GM23338 (cell line): ENCODE data around the gene CA6.

ENCODE experiments used
- CREB1 ChIP-seq: fragments of 250-450 bp; sonication (Bioruptor Pico); IDR thresholded peaks from 2 replicates; pipeline ENCODE4 v1.5.0; 2020; ENCODE audit warnings: low read depth, mild to moderate bottlenecking, moderate library complexity
- EZH2 ChIP-seq: fragments of 200-600 bp; sonication (generic); IDR thresholded peaks from one replicate; pipeline ENCODE4 v1.8.0; 2017; ENCODE audit warnings: antibody characterized with exemption, mild to moderate bottlenecking, low read depth; ENCODE audit not compliant: unreplicated experiment
- EZH2phosphoT487 ChIP-seq: fragments of 200-600 bp; sonication (generic); IDR thresholded peaks from one replicate; pipeline ENCODE4 v1.8.1; 2018; ENCODE audit warnings: antibody characterized with exemption; ENCODE audit not compliant: unreplicated experiment
- NANOG ChIP-seq: IDR thresholded peaks from 2 replicates; pipeline ENCODE4 v1.6.1; 2016; ENCODE audit warnings: antibody characterized with exemption, borderline replicate concordance
- POLR2AphosphoS5 ChIP-seq: IDR thresholded peaks from 2 replicates; pipeline ENCODE4 v1.6.1; 2016; ENCODE audit warnings: antibody characterized with exemption, low read depth
- STAT1 ChIP-seq: IDR thresholded peaks from one replicate; pipeline ENCODE4 v1.6.1; 2016; ENCODE audit warnings: antibody characterized with exemption; ENCODE audit not compliant: unreplicated experiment
- ZNF114 ChIP-seq: fragments of 250-450 bp; sonication (Bioruptor Pico); IDR thresholded peaks from 2 replicates; pipeline ENCODE4 v1.5.0; 2020; ENCODE audit warnings: mild to moderate bottlenecking, moderate library complexity
- ZNF331 ChIP-seq: fragments of 250-450 bp; sonication (Bioruptor Pico); IDR thresholded peaks from 2 replicates; pipeline ENCODE4 v1.5.0; 2020; ENCODE audit warnings: low read depth, mild to moderate bottlenecking, moderate library complexity
- TF ChIP-seq, protein P1 (sequence below), 2 experiments: fragments of 200-600 bp in 1 of 2; sonication (generic) in 1 of 2; conservative IDR thresholded peaks; 2 replicates each; pipeline versions ENCODE4 v1.5.1 to v1.6.1; 2016 to 2017; ENCODE audit warnings: antibody characterized with exemption in 2 of 2, low read depth in 2 of 2, mild to moderate bottlenecking in 2 of 2, moderate library complexity in 1 of 2
- TF ChIP-seq, protein P2 (sequence below): IDR thresholded peaks from one replicate; pipeline ENCODE4 v1.6.1; 2018; ENCODE audit warnings: antibody characterized with exemption; ENCODE audit not compliant: unreplicated experiment
- TF ChIP-seq, protein P3 (sequence below): IDR thresholded peaks from 2 replicates; pipeline ENCODE4 v1.6.1; 2016; ENCODE audit warnings: antibody characterized with exemption
- TF ChIP-seq, protein P4 (sequence below): fragments of 250-450 bp; sonication (Bioruptor Pico); IDR thresholded peaks from 2 replicates; pipeline ENCODE4 v1.5.0; 2020; ENCODE audit warnings: mild to moderate bottlenecking, moderate library complexity

DNA sequence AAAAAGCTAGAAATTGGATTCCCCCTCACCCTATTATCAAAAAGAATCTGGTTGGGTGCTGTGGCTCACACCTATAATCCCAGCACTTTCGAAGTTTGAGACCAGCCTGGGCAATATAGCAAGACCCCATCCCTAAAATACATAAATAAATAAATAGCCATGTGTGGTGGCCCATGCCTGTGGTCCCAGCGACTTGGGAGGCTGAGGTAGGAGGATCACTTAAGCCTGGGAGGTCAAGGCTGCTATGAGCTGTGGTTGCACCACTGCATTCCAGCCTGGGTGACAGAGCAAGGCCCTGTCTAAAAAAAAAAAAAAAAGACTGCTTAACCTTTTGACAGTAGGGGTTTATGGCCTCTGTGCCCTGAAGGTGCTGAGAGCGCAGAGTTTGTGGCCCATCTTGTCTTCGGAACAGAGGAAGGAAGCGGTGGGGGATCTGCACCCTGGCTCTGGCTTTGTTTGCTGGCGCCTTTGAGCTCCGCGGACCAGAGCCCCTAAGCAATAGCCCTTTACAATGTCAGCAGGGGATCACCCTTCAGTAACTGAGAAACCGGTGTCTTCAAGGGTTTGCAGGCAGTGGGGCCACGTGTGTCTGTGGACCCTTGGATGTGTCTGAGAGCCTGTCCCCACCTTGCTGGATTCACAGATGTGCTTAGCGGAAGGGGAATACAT lies 58.5 kb downstream of the CA6 start:
- TF ChIP-seq, protein P1, sequence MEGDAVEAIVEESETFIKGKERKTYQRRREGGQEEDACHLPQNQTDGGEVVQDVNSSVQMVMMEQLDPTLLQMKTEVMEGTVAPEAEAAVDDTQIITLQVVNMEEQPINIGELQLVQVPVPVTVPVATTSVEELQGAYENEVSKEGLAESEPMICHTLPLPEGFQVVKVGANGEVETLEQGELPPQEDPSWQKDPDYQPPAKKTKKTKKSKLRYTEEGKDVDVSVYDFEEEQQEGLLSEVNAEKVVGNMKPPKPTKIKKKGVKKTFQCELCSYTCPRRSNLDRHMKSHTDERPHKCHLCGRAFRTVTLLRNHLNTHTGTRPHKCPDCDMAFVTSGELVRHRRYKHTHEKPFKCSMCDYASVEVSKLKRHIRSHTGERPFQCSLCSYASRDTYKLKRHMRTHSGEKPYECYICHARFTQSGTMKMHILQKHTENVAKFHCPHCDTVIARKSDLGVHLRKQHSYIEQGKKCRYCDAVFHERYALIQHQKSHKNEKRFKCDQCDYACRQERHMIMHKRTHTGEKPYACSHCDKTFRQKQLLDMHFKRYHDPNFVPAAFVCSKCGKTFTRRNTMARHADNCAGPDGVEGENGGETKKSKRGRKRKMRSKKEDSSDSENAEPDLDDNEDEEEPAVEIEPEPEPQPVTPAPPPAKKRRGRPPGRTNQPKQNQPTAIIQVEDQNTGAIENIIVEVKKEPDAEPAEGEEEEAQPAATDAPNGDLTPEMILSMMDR (conservative IDR thresholded peaks at IDR 0.05; ENCODE audit: low read depth in 2 of 2), result no peak
- TF ChIP-seq POLR2AphosphoS5 (no peak), EZH2 (no peak), STAT1 (no peak), CREB1 (CRISPR knock-in tag) (no peak), NANOG (no peak), ZNF114 (CRISPR knock-in tag) (no peak), ZNF331 (no peak), EZH2phosphoT487 (no peak)
- TF ChIP-seq, protein P2, sequence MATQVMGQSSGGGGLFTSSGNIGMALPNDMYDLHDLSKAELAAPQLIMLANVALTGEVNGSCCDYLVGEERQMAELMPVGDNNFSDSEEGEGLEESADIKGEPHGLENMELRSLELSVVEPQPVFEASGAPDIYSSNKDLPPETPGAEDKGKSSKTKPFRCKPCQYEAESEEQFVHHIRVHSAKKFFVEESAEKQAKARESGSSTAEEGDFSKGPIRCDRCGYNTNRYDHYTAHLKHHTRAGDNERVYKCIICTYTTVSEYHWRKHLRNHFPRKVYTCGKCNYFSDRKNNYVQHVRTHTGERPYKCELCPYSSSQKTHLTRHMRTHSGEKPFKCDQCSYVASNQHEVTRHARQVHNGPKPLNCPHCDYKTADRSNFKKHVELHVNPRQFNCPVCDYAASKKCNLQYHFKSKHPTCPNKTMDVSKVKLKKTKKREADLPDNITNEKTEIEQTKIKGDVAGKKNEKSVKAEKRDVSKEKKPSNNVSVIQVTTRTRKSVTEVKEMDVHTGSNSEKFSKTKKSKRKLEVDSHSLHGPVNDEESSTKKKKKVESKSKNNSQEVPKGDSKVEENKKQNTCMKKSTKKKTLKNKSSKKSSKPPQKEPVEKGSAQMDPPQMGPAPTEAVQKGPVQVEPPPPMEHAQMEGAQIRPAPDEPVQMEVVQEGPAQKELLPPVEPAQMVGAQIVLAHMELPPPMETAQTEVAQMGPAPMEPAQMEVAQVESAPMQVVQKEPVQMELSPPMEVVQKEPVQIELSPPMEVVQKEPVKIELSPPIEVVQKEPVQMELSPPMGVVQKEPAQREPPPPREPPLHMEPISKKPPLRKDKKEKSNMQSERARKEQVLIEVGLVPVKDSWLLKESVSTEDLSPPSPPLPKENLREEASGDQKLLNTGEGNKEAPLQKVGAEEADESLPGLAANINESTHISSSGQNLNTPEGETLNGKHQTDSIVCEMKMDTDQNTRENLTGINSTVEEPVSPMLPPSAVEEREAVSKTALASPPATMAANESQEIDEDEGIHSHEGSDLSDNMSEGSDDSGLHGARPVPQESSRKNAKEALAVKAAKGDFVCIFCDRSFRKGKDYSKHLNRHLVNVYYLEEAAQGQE, result no peak
- TF ChIP-seq, protein P3, sequence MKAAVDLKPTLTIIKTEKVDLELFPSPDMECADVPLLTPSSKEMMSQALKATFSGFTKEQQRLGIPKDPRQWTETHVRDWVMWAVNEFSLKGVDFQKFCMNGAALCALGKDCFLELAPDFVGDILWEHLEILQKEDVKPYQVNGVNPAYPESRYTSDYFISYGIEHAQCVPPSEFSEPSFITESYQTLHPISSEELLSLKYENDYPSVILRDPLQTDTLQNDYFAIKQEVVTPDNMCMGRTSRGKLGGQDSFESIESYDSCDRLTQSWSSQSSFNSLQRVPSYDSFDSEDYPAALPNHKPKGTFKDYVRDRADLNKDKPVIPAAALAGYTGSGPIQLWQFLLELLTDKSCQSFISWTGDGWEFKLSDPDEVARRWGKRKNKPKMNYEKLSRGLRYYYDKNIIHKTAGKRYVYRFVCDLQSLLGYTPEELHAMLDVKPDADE, result no peak
- TF ChIP-seq, protein P4, sequence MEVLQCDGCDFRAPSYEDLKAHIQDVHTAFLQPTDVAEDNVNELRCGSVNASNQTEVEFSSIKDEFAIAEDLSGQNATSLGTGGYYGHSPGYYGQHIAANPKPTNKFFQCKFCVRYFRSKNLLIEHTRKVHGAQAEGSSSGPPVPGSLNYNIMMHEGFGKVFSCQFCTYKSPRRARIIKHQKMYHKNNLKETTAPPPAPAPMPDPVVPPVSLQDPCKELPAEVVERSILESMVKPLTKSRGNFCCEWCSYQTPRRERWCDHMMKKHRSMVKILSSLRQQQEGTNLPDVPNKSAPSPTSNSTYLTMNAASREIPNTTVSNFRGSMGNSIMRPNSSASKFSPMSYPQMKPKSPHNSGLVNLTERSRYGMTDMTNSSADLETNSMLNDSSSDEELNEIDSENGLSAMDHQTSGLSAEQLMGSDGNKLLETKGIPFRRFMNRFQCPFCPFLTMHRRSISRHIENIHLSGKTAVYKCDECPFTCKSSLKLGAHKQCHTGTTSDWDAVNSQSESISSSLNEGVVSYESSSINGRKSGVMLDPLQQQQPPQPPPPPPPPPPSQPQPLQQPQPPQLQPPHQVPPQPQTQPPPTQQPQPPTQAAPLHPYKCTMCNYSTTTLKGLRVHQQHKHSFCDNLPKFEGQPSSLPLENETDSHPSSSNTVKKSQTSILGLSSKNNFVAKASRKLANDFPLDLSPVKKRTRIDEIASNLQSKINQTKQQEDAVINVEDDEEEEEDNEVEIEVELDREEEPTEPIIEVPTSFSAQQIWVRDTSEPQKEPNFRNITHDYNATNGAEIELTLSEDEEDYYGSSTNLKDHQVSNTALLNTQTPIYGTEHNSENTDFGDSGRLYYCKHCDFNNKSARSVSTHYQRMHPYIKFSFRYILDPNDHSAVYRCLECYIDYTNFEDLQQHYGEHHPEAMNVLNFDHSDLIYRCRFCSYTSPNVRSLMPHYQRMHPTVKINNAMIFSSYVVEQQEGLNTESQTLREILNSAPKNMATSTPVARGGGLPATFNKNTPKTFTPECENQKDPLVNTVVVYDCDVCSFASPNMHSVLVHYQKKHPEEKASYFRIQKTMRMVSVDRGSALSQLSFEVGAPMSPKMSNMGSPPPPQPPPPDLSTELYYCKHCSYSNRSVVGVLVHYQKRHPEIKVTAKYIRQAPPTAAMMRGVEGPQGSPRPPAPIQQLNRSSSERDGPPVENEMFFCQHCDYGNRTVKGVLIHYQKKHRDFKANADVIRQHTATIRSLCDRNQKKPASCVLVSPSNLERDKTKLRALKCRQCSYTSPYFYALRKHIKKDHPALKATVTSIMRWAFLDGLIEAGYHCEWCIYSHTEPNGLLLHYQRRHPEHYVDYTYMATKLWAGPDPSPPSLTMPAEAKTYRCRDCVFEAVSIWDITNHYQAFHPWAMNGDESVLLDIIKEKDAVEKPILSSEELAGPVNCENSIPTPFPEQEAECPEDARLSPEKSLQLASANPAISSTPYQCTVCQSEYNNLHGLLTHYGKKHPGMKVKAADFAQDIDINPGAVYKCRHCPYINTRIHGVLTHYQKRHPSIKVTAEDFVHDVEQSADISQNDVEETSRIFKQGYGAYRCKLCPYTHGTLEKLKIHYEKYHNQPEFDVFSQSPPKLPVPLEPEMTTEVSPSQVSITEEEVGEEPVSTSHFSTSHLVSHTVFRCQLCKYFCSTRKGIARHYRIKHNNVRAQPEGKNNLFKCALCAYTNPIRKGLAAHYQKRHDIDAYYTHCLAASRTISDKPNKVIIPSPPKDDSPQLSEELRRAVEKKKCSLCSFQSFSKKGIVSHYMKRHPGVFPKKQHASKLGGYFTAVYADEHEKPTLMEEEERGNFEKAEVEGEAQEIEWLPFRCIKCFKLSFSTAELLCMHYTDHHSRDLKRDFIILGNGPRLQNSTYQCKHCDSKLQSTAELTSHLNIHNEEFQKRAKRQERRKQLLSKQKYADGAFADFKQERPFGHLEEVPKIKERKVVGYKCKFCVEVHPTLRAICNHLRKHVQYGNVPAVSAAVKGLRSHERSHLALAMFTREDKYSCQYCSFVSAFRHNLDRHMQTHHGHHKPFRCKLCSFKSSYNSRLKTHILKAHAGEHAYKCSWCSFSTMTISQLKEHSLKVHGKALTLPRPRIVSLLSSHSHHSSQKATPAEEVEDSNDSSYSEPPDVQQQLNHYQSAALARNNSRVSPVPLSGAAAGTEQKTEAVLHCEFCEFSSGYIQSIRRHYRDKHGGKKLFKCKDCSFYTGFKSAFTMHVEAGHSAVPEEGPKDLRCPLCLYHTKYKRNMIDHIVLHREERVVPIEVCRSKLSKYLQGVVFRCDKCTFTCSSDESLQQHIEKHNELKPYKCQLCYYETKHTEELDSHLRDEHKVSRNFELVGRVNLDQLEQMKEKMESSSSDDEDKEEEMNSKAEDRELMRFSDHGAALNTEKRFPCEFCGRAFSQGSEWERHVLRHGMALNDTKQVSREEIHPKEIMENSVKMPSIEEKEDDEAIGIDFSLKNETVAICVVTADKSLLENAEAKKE (CRISPR knock-in tag), result no peak
